GM18861 (cell line): ENCODE results near the gene SOS1.

Experiments
- ATAC-seq: cut with Tn5 transposase; IDR thresholded peaks from one replicate; pipeline ENCODE4 v1.9.1; 2021; ENCODE audit not compliant: unreplicated experiment

Gene SOS1

DNA sequence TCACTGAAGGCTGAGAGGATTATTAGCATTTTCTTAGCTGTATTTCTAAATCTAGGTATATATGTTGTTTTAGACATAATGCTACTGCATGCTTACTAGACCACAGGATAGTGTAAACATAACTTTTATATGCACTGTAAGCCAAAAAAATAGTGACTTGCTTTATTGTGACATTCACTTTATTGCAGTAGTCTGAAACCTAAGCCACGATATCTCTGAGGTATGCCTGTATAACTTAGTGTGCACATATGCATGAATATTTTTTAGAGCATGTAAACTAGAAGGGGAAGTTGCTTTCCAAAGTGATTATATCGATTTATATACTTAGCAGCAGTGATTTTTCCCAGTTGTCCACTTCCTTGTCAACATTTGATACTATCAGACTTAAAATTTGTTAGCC is 81.8 kb downstream of the SOS1 start:
- ATAC-seq: no peak

DNA sequence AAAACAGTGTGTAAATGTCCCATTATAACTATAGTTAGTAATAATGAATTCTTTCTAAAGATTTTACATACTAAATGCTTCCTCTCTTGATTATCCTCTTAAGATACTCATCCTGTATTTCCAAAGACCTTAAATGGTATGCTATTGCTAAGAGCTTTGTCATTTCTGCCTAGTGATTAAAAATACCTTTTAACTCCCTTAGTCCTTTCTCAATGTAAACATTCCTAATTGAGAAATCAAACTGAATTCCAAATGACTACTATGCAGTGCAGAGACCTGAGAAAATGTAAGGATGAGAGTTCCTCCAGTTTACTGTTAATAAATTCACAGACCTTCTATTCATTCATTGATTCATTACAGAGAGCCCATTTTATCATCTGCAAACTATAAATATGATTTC is 86.9 kb downstream of the SOS1 start:
- no peak for ATAC-seq

DNA sequence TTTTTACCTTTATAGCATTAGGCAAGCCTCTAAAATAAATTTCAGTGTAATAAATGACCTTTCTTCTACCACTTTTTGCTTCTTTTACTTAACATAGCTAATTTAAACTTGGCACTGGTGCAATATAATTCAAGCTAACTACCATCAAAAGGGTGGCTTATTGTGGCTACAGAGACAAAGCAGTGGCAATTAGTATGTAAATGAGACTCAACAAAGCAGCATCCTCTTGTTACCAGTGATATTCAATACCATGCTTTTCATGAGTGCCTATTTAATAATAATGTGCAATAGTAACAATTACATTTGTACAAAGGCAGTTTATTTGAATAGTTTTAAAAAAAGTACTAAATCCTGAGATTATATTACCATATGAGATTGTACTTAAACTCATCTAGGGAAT is 93.4 kb downstream of the SOS1 start:
- no peak for ATAC-seq

DNA sequence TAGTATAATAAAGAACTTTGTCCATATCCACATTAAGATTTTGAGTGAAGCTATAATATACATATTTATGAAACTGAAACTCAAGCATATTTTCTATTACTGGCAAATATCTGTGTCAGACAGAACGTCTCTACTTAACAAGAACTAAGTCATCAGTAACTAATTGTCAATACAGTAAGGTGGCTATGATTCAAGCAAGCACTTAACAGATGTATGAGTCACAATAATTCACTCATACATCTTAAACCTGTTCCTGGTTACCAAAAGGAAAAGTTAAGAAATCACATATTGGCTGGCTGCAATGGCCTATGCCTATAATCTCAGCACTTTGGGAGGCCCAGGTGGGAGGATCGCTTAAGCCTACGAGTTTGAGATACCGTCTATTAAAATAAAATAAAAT is 96.0 kb downstream of the SOS1 start:
- ATAC-seq: no peak

DNA sequence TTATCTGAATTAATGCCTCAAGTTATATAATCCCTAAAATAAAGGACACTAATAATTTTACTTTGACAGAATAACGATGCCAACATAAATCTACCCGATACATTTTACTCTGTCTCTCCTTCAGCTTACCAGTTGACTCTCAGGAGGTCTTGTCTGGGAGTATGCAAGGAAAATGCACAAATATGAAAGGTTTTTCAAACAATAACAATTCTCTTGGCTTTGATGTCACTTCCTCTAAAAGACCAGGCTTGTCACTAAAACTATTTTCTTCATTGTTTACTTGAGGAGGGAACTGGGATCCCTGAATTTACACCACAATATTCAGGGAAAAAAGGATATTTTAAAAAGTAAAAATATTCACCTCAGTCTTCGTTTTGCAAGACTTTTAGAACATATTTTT is 97.2 kb downstream of the SOS1 start:
- no peak for ATAC-seq

DNA sequence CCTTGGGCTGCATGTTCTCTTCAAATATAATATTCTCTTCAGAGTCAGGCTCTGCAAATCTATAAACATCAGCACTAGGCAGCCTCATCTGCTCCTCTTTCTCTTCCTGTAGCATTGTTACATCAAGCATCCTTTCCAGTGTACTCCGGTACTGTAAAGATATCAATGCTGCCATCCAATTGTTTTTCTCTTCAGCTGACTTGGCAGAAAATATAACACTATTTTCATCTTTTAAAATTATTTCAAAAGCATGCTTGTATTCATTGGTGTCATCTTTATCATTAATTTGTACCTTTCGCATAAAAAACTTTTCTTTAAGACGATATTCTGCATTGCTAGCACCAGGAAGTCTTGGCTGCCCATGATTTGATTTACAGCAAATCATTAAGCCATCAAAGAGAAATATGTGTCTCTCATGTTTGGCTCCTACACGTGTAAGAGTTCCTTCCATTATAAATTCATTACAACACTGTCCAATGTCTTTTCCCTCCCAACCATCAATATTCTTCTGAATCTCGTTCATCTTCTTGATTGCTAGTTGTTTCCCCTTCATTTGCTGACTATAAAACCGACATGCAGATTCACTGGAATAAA is 98.1 kb downstream of the SOS1 start:
- ATAC-seq: no peak

DNA sequence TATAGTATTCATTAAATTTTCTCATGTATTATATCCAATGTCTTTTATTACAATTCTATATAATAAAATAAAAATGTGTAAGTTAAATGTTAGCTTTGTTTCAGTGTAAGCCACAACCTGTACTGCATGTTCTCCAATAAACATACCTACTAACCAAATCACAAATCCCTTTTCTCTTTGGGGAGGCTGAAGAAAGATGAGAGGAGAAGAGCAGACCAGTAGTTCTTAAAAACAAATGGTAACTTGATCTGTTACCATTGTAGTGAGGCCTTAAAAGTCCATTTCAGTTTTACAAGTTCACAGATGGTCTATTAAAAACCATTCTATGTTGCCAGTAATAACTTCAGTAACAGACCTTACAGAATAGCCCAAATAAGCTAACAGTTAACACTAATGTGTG is 100.5 kb downstream of the SOS1 start:
- ATAC-seq: no peak

DNA sequence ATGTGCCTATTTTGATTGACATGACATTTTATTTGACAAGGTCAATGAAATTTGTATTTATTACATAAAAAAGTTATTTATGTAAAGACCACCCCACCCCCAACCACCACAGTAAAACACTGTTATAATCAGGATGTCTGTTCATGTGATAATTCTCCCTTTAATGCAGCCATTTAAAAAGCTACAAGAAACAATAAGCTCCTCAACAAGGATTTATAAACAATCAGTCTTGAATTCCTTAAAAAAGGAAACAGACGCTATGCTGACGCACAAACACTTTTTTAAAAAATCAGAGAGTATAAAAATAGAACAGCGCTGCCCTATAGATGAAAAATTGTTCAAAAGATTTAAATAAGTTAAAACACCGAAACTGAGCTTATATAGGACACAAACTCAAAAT is 102.2 kb downstream of the SOS1 start:
- no peak for ATAC-seq

DNA sequence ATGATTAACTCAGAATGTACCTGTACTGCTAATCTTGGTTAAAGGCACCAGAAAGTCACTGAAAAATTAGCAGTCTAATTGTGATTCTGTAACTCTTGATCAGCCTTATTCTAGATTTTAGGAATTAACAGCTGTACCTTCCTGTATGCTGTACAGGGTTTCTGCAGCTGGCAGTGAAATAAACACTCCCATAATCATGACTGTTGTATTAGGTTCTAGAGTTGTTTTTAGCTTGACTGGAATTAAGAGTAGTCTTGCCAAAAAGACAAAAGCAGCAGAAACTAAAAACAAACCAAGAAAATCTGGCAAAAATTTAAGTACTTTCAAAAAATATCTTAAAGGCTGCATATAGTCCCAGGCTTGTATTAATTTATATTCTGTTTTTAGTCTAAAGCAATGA is 103.5 kb downstream of the SOS1 start:
- ATAC-seq: no peak

DNA sequence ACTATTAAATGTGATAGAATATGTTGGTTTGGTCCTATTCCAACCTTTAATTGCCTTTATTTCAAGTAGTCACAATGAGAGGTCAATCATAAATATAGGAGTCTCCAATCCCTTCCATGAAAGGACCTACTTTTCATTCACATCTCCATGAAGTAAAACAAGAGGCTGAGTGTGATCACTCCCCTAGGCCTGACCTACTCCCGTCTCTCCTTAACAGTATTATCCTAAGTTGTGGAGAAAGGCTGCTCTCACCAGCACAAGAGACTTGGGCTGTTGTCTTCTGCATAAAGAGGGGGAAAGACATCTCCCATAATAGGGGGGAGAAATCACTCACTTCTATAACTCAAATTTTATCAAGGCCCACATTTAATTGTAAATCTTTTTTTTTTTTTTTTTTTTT is 105.4 kb downstream of the SOS1 start:
- ATAC-seq: no peak

DNA sequence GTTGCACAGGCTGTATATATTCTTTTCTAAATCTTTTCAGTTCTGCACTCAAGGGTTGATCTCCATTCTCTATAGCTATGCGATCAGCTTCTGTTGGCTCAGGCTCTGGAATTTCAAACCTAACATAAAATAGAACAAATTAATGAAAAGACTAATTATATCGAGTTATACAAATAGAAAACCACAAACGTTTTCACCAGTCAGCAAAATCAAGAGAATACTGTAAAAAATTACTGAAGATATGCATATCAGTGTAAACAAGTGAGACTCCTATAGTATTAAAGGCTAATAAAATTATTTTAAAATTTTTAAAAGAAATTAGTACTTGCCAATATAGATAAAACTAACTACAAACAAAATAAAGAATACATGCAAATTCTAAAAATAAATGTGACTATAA is 107.0 kb downstream of the SOS1 start:
- ATAC-seq: no peak

DNA sequence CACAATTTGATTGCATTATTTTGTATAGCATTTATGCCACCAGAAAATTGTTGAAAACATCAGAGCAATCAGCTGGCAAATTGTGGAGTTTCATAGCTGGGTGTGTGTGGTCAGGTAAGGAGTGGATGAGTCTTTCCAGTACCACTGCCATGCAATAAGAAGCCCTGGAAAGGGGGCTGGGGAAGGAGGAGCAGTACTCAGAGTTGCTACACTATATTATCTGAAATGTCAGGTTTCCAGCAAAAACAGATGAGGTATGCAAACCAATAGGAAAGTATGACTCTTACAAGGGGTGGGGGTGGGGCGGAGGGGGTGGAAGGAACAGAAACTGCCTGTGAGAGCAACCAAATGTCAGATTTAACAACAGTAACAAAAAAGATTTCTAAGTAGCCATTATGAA is 112.2 kb downstream of the SOS1 start:
- no peak for ATAC-seq

DNA sequence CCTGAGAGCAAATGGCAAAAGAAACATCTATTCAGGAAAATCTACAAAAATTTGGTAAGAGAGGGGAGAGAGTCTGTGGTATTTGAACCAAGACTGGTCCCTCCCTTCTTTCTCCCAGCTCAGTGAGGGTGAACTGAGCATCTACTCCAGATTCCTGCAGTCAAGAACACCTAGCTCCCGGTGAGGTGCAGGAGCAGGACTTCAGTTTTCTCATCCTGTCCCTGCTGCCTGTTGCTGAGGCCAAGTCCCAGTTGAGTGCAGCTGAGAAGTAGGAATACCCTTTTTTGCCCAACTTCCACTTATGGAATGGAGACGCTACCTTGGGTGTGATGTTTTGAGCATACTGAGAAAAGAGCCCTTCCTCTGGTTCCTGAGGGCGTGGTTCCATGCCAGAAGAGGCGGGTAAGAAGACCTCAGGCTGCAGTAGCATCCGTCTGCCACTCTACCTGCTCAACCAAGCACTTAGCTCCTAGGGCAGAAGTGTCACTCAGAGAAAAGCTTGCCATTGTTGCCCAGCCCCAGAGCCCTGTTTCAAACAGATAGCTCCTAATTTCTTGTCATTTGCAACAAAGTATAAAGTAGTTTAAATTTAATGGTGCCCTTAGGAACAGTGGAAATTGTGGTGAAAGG is 112.9 kb downstream of the SOS1 start:
- ATAC-seq: no peak

DNA sequence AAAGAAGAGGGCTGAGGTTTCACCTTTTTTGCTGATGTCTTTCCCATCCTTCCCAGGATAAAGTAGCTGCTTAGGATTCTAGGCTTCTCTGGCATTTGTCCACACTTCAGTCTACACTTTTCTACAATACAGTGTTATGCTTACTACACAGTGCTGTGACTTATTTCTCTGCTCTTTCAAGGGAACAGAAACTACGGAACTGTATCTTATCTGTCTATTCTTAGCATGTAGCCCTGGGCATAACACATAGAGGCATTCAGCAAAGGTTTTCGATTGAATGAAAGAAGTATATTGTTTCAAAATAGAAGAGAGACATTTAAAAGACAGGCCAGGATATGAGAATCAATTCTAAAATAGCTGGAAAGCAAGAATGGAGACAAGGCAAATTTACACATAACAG is 120.3 kb downstream of the SOS1 start:
- ATAC-seq: no peak

DNA sequence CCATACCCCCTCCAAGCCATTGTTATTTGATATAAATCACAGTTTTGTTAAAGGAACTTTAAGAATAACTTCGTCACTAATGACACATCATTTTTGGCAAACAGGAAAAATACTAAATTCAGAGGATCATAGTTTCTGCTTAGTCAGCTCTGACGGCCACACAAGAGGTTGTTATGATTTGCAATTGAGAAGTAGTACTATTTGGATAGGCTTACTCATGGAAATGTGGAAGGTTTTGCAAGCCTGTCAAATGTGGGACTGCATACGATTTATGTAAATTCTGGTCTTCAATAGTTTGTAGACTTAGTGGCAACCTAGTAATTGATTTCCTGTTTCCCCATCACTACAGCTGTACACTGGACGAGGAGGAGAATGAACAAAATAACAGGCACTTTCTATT is 123.1 kb downstream of the SOS1 start:
- no peak for ATAC-seq

DNA sequence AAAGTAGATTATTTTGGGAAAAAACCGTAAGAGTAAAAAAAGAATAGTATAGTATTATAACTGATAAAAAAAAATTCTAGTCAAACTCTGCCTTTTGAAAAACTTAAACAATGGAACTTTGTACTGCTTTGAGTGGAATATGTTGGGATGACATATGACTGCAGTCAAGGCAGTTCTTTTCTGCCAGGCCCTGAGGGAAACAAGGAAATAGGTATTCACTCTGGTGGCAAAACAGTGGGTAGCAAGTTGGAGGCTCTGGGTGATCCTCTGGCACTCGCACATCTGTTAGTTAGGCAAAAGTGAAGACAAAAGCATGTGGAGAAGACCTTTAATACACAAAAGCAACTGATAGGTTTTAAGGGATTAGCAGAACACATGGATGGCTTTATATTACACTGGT is 129.0 kb downstream of the SOS1 start:
- no peak for ATAC-seq

DNA sequence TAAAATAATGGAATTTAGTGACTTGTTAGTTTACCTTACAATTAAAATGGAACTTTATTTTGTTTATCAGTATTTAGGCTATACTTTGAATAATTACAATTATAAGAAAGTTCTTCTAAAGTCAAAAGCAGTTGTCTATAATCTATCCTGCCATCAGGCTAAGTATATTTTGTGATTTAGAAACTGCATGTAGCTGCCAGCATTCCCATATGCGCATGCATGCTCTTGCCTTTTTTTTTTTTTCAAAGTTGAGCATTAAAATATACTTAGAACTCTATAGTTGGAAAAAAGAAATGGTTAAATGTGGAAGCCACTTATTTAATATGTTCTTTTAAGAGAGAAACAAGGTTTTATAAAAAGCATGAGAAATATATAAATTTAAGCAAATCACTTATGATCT is 132.1 kb downstream of the SOS1 start:
- no peak for ATAC-seq

DNA sequence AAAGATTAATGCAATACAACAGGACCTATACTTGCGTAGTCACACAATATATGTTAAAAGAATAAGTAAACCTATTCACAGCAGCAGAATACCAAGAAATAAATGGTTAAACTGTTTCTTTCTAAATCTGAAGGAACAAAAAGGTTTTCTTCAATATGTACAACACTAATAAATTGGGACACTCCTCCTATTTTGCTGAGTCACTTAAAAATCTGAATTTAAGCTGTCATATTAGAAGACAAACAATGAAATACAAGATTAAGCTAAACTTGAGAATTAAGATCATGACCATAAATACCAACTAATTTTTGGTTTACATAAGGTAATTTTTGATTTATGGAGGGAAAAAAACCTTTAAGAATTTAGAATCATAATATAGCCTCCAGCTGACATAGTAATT is 138.4 kb downstream of the SOS1 start:
- ATAC-seq: no peak

DNA sequence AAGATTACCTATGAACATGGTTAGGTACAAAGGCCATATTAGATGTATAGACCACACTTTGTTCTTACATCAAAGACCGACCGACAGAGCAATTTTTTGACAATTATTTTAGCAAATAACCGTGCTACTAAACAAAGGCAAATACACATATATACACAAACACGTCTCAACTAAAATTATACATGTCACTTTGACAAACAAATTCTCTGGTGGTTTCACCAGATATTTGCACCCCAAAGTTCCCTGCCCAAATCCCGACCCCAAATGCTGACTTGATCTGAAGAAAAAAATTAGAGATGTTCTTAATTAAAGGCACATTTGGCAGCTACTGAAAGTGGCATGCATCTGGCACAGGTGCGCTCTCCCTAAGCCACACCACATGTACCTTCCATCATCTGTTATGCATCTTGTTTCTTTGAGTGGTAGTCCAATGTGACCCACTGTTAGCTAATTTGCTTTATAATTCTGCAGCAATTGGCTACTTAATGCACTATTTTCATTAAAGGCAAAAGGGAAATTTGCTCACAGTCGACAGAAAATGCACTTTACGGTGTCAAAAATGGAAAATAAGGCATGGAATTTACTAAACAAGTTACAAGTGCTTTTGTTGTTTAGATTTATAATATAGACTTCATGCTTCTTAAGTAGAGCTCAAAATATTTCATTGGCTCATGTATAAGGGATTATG is 139.0 kb downstream of the SOS1 start:
- no peak for ATAC-seq

DNA sequence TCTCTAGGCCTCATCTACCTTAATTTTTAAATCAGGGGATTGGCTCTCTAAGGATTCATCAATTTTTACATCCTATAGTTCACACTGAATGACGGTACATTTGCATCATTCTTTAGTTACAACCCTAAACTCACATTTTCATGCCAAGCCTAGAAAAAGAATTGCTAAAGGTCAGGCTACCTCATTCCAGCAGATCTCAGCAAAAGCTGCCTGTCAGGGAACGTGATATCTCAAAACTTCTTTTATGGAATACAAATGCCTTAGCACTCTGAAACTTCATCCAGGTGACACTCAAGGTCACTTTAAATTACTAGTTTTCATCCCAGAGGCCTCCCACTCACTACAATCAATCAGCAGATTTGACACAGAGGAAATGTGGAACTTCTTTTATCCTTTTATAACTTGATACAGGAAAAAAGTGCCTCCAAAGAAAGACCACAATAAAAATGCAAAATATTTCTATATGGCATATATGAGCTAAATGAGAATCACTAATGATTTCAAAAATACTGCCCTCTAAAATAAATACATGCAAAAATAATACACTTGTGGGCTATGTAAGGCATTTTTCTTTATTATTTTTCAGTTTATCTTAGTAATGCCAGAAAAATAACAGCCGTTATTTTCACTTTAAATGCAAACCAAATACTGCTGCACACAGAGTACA is 139.7 kb downstream of the SOS1 start:
- no peak for ATAC-seq

DNA sequence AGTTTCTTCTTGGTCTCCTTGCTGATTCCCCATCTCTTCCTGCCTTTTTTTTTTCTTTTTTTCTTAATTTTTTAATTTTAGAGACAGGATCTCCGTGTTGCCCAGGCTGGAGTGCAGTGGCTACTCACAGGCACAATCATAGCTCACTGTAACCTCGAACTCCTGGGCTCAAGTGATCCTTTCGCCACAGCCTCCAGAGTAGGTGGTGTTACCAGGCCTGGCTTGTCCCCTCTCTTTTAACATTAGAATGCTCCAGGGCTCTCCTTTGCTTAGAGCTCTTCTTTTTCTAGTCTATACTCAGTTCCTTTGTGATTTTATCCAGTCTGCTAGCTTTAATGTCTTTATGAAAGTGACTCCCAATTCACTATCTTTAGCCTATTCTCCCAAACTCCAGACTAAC is 141.9 kb downstream of the SOS1 start:
- ATAC-seq: no peak

DNA sequence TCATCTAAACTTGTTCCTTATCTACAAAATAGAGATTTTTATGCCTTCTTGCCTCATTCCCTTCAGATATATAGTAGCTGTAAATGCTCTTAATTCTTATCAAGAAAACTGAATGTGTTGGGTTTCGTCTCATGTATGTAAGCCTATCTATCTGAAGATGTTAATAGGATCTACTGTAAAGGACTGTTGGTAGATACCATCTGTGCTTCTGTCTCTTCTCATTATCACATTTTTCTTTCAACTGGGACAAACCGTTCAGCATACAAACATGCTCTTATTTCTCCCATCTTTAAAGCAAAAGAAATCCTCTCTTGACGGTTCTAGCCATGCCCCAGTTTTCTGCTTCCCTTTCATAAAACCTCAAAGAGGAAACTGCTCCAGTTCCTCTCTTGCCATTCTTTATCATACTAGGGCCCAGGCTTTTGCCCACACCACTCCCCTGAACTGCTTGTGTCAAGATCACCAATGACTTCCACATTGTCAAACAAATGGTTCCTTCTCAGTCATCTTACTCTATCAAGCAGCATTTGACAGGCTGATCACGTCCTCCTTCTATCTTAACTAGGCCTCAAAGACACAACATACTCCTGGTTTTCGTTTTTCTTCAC is 142.5 kb downstream of the SOS1 start:
- ATAC-seq: no peak
